Right renal pelvis (tissue), 4 donors: ENCODE measurements around the gene COX6A1. TPM values are rescaled to one million over a fixed set of nuclear protein-coding genes. Genes with fewer than 3 reads are reported as not detected.
"Not testable (repeated sequence)": the region's sequence is repeated elsewhere in the genome, so short reads cannot be mapped to it uniquely, and the experiment has no call there.

Experiments
- DNase-seq, 4 donors: peaks; one replicate each; pipeline ENCODE4 v3.0.0-alpha.2; 2013; ENCODE audit warnings: low read depth in 4 of 4, low spot score in 3 of 4, missing footprints in 1 of 4
- polyA plus RNA-seq, 4 donors: library from polyadenylated mRNA; unstranded; fragments of 120-200 nt; gene quantifications; one replicate each; pipeline ENCODE4 v1.2.1, GENCODE V29; 2013; ENCODE audit not compliant: insufficient read length in 4 of 4

The COX6A1 gene
- polyA plus RNA-seq, 4 donors = 303 to 369 (median 327) TPM

DNA sequence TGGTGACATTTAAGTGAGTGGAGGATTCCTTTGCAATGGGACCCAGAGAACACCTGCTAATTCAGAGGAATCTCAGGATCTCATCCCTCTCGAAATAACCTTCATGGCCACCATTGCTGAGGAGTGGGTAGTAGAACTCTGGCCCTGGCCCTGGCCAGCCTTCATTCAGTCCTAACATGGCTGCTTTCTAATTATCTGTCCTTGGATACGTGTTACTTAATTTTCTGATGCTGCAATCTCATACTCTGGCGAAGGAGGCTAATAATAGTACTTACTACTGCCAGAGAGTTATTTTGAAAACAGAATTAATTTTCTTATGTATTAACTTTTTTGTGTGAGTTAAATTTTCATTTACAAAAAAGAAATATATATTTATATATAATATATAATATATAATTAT, 12.1 kb upstream of the COX6A1 start:
- no peak for DNase-seq

DNA sequence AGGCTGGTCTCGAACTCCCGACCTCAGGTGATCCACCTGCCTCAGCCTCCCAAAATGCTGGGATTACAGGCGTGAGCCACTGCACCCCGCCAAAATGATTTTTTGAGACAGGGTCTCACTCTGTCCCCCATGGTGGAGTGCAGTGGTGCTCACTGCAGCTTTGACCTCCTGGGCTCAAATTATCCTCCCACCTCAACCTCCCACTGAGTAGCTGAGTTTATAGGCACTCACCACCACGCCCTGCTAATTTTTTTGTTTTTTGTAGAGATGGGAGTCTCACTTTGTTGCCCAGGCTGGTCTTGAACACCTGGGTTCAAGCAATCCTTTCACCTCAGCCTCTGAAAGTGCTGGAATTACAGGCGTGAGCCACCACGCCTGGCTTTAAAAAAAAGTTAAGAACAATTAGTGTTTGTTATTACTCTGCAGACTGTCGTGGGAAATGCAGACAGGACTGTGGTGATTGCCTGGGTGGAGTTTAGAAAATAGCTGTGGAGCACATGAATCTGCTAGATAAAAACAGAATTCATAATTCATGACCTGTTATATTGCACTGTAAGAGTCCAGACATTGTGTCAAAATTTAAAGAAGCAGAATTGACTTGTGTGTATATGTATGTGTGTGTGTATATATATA, 9.2 kb upstream of the COX6A1 start:
- no peak for DNase-seq

DNA sequence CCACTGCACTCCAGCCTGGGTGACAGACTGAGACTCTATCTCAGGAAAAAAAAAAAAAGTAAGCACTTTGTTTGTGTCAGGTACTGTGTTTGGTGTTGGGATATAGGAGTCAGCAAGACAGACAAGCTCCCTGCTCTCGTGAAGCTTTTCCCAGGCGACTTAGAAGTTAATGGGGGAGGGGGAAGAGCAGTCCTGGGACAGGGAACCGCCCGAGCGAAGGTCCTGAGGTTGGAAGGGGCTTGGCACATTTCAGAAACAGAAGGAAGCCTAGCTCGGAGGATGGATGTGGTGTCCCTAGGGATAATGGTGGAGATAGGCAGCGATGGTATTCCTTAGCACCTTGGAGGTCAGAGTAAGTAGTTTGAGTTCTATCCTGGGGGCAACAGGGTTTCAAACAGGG, 8.5 kb upstream of the COX6A1 start:
- no peak for DNase-seq

DNA sequence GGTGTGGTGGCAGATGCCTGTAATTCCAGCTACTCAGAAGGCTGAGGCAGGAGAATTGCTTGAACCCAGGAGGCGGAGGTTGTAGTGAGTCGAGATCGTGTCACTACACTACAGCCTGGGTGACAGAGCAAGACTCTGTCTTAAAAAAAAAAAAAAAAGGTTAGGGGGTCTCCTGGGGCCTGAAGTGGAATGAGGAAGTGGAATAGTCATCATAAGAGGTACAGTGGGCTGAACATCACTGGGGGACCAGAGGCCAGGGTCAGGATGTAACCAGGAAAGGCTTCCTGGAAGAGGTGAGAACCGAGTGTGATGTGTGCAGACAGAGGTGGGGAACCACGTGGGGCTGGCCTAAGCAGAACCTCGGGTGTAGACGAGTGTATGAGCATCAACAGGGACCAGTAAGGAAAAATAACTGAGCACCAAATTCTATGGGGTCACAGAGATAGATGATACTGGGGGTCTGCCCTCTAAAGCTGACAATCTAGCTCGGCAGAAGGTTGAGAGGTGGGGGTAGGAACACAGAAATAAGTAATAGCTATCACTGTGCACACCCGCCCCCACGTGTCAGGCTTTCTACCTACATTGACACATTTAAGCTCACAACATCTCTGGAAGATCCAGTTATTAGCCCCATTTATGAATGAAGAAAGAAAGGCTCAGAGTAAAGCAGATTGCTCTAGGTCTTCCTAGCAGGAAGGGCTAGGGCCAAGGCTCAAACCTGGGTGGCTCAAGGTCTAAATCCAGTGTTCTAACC, 5.0 kb upstream of the COX6A1 start:
- no peak for DNase-seq

DNA sequence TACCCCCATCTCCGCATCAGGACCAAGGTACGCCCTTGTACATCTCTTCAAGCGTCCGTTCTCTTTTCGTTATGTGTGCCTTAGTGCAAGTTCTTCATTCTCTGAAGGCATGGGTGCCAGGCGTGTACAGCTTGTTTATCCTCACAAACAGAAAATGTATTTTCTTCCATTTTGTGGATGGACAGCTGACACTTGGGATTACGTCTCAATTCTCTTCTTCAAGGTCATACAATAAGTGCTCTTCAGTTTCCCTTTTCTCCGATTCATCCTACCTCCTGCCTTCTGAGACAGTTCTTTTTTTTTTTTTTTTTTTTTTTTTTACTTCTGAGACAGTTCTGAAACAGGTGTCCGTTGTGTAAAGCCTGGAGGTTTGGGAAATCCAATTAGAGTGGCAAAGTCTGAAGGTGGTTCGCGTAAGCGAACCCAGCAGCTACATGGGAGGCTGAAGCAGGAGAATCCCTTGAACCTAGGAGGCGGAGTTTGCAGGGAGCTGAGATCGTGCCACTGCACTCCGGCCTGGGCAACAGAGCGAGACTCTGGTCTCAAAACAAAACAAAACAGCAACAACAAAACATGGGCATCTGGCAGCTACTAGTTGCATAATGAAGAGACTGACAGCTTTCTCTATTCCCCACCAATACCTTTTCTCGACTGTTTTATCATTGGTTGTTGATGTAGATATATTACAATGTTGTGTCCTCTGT, 734 bp downstream of the COX6A1 start:
- no peak for DNase-seq

DNA sequence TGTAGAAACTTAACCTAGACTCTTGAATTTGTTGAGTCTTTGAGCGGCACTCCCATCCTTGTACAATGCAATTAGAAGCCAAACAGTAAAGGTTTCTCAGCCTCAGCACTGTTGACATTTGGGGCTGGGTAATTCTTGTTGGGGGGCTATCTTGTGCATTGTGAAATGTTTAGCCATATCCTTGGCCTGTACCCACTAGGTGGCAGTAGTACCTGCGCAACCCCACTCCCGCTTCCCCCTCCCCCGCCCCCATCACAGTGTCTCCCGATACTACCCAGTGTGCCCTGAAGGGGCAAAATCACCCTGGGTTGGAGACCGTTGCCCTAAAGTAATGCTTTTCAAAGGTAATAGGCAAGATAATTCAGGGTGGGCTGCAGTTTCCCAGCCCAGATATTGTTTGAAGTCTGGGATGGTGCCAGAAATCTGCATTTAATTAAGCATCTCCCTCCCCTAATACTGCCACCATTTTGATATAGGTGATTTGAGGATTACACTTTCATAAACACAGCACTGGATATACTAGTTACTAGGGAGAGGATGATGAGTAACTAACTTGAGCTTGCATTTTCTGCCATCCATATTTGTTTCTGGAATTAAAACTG, 1.8 kb downstream of the COX6A1 start:
- DNase-seq = peak; percentile 25 to 45 (median 34)

DNA sequence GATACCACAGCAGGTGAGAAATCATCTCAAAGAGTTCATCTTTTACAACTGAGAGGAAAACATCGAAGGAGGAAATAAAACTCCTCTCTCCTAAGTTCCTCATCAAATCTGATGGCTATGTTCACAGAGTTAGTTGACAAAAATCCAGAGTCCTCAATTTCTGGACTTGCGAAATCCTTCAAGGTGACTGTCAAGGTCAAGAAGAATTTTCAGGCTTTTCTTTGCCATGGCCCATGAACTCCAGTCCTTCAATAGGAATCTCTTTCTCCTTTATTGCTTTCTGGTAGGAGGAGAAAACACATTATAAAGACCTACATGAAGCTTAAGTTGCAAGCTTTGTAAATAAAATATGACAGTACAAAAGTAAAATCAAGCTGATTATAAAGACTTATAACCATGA, 6.8 kb downstream of the COX6A1 start:
- no peak for DNase-seq

DNA sequence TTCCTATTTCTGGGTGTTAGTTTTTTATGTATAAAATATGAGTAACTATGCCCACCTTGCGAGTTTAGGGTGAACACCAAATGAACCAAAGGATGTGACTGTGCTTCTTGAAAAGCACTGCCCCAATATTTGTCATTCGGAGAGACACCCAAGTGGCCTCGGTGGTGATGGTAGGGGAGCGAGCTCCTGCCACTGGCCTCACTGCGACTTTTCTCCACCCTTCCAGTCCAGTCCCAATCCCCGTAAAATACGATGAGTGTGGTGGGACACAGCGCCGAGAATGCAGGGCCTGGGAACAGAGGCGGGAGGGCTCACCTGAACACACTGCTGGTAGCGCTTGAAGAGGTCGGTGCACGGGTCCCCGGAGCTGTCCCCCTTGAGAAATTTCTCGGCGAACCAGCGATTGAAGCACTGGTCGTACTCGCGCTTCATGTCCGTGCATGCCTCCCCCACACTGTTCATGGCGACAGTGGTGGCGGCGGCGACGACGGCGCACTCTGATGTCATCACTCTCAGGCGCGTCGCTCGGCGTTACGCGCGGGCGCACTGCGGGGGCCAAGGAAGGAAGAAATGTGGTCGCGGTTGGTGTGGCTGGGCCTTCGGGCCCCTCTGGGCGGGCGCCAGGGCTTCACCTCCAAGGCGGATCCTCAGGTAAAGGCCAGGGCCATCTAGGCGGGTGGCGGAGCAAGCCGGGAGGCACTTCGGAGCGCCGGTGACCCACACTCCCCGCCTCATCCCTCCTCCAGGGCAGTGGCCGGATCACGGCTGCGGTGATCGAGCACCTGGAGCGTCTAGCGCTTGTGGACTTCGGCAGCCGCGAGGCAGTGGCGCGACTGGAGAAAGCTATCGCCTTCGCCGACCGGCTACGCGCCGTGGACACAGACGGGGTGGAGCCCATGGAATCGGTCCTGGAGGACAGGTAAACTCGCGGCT, 8.3 kb downstream of the COX6A1 start, which contains the start of the genes GATC and TRIAP1:
Gene GATC, plus strand, starts transcription at position 534 of the 933 bp plus-strand sequence. Its CDS starts 37 bp downstream, at position 571.
Gene TRIAP1, minus strand, starts transcription at position 474 of the 933 bp plus-strand sequence. Its CDS starts 12 bp downstream, at position 462.
- DNase-seq = peak in 3 of 4 donors; percentile 68 to 87 (median 71)

DNA sequence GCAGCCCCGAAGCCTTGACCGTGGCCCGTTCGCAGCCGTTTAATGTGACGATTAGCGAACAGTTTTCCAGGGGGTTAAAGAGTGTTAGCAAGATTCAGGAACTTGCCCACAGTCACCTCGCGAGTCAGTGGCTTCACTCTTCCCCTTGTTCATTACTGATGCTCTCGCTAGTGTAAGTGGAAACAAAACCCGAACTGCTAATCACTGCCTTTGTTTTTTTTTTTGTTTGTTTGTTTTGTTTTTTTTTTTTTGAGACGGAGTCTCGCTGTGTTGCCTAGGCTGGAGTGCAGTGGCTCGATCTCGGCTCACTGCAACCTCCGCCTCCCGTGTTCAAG, 8.9 kb downstream of the COX6A1 start:
- DNase-seq = not testable (repeated sequence)

DNA sequence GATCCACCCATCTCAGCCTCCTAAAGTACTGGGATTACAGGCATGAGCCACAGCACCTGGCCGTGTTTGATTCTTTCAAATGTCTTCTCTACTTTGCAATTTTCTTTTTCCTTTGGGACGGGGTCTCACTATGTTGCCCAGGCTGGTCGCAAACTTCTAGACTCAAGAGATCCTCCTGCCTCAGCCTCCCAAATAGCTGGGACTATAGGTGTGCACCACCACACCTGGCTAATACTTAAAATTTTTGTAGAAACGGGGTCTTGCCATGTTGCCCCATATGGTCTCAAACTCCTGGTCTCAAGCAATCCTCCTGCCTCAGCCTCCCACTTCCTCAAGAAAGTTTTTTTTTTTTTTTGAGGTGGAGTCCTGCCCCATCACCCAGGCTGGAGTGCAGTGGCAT, 10.1 kb downstream of the COX6A1 start:
- DNase-seq = no peak

DNA sequence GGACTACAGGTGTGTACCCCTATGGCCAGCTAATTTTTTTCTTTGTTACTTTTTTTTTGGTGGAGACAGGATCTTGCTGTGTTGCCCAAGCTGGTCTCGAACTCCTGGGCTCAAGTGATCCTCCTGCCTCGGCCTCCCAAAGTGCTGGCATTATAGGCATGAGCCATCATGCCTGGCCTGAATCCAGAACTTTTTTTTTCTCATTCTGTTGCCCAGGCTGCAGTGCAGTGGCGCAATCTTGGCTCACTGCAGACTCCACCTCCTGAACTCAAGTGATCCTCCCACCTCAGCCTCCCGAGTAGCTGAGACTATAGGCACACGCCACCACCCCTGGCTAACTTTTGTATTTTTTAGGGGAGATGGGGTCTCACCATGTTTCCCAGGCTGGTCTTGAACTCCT, 14.6 kb downstream of the COX6A1 start:
- not testable (repeated sequence) for DNase-seq

DNA sequence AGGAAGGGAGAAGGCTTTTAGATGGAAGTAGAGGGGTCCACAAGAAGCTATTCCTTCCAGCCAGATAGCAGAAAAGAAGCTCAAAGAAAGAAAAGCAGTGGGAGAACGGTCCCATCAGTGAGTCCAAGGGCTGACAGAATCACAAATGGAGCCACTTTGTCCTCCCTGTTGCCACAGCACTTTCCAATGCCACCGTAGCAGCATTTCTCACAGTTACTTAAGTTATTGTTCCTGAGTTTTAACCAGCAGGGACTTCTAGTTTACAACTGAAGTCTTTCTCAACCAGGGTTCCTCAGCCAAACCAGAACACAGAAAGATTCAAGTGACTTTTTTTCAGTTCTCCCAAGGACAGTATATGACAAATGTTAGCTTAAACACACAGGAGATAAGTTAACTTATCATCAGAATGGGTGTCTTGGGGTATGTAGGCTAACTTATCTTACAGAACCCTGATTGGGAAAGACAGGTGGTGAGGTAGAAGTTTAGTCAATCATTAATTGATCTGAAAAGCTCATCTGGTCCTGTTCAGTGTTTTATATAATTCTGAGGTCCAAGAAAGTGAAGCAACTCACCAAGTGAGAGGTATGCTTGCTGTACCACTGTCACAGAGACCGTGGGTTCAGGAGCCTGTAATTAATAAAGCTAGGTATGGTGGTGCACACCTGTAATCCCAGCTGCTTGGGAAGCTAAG, 15.3 kb downstream of the COX6A1 start:
- no peak for DNase-seq

DNA sequence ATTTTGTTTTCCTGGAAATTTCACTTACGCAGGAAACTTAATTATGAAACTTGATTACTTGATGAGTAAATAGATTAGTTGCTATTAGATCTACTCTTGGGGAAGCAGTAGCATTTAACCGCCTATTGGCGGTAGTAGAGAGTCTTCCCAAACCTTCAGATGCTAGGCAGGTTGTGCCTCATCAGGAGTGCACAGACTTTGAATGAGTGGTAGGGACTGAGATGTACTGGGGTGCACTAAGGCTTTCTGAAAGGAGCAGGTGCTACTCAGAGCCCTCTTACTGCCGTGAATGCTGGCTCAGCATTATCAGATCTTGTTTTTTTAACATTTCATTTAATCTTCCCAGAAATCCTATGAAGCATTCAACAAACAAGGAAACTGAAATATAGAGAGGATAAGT, 16.1 kb downstream of the COX6A1 start:
- DNase-seq = no peak

DNA sequence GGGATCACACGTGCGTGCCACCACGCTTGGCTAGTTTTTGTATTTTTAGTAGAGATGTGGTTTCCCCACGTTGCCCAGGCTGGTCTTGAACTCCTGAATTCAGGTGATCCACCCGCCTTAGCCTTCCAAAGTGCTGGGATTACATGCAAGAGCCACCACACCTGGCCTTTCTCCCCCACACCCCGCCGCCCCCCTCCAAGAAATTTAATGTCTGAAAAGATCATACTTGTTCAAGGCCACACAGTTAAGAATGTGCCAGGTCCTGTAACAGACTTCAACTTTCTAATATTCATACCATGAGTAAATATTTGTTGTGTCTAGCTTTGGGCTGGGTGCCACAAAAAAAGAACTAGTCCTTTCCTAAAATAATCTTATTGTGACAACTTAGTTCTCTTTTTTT, 17.4 kb downstream of the COX6A1 start:
- DNase-seq = no peak

DNA sequence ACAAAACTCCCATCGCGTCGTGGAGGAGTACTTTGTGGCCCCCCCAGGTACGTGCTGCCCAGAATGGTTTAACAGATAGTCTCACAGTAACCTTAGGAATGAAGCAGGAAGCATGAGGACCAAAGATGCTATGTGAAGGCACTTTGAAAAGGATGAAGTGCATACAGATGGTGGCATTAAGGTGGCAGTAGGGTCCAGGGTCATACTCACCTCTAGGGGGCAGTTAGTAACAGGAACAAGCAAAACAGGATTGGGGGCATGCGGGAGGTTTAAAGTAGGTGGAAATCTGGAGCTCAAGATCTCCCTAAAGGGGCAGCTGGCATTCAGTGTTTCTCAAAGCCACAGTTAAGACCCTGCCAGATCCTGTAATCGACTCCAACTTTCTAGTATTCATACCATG, 19.2 kb downstream of the COX6A1 start:
- no peak for DNase-seq

DNA sequence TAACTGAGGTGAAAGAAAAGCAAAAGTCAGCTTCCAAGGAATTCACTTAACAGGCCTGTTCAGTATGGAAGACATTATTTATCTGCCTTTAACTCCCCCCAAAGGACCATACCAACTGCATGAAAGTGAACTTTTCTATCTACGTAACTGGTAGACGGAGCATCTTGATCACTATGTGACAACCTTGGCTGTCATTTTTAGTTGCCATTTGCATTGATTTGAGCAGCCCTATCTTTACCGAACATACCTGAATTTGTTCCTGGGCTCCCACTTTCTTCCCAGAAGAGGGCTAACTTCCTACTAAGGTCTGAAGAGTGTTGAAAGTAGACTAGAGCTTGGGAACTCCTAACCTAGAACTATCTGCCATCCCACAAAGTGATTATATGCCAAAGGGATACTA, 22.2 kb downstream of the COX6A1 start:
- no peak for DNase-seq

DNA sequence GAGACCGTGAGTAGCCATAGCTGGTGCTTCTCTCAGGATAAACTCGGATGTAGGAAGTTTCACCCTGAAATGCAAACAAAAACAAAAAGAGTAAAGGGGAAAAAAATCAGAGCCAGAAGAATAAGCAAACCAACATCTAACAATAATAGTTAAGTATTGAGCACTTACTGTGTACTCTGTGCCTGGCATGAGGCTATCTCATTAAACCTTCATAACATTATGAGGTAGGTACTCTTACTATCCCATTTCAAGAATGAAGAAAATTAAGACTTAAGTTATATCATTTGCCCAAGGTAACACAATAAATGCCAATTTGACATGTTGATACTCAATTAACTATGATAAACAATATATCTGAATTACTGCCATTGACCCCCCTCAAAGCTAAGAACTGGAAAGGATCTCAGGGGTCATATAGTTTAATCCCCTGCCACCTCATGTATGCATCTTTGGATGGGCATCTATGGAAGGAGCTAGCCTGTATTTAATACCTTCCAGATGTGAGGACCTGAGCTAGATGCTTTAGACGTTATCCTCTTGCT, 24.3 kb downstream of the COX6A1 start:
- no peak for DNase-seq

DNA sequence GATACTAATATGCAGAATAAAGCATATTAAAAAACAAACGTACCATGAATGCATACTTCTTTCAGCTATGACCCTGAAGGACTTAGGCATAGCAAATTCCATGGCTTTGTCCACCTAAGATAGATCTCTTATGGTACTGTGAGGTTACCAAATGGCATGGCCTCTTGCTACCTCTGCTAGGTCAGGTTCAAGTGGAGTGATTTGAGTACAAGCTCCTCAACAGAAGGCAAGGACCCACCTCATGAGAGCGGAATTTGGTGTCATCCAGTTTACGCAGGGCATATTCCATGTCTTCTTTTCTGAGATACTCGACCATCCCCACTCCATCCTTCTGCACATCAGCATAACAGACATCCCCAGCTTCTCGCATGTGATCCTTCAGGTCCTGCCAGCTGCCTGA, 25.8 kb downstream of the COX6A1 start:
- DNase-seq = no peak

DNA sequence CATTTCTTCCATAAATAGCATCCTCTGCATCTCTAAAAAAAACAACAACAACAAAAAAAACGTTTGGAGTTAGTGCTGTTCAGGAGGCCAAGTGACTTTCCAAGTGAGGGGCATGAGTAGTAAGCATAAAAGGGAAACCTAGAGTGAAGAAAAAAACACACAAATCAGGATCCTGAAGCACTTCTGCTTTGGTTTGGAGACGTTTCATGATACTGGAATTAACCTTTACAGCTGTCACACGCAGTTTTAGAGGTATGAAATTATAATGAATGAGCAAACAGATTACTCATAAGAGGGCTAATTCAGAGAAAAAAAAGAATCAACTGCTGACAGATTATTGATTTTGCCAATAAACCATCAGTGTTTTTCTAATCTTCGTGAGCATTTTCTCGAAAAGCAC, 27.8 kb downstream of the COX6A1 start:
- no peak for DNase-seq
